Smooth muscle cell (in vitro differentiated cells): Measurements from ENCODE around the gene PCDH11Y. TPM values are rescaled to one million over a fixed set of nuclear protein-coding genes. Genes with fewer than 3 reads are reported as not detected.
"Not testable (repeated sequence)": the region's sequence is repeated elsewhere in the genome, so short reads cannot be mapped to it uniquely, and the experiment has no call there.

Experiments
- DNase-seq: peaks from one replicate; lab custom pipeline; 2025; ENCODE audit not compliant: unreplicated experiment; lab: John Stamatoyannopoulos, UW
- H2AFZ ChIP-seq: fragments of 200-600 bp; sonication (generic); 2 replicates; pipeline ENCODE4 v1.6.0; 2016; ENCODE audit warnings: antibody characterized with exemption, low read depth, mild to moderate bottlenecking
- H3F3A ChIP-seq: fragments of 200-600 bp; sonication (generic); 2 replicates; pipeline ENCODE4 v1.6.0; 2017; ENCODE audit warnings: antibody characterized with exemption, low read depth
- H3K27ac ChIP-seq: fragments of 200-600 bp; sonication (generic); 2 replicates; pipeline ENCODE4 v1.5.1; 2016; ENCODE audit warnings: low read depth, mild to moderate bottlenecking
- H3K27me3 ChIP-seq: fragments of 200-600 bp; sonication (generic); 2 replicates; pipeline ENCODE4 v1.6.1; 2016; ENCODE audit warnings: low read depth, mild to moderate bottlenecking
- H3K36me3 ChIP-seq: fragments of 200-600 bp; sonication (generic); 2 replicates; pipeline ENCODE4 v1.5.1; 2016; ENCODE audit warnings: low read depth
- H3K4me1 ChIP-seq: fragments of 200-600 bp; sonication (generic); 2 replicates; pipeline ENCODE4 v1.5.1; 2016; ENCODE audit warnings: low read depth
- H3K4me2 ChIP-seq: fragments of 200-600 bp; sonication (generic); 2 replicates; pipeline ENCODE4 v1.6.0; 2016; ENCODE audit warnings: mild to moderate bottlenecking
- H3K4me3 ChIP-seq: fragments of 200-600 bp; sonication (generic); 2 replicates; pipeline ENCODE4 v1.5.1; 2016; ENCODE audit warnings: mild to moderate bottlenecking
- H3K79me2 ChIP-seq: fragments of 200-600 bp; sonication (generic); 2 replicates; pipeline ENCODE4 v1.6.0; 2016; ENCODE audit warnings: low read depth, mild to moderate bottlenecking
- H3K9ac ChIP-seq: fragments of 200-600 bp; sonication (generic); 2 replicates; pipeline ENCODE4 v1.6.0; 2016; ENCODE audit warnings: low read depth
- H3K9me3 ChIP-seq: fragments of 200-600 bp; sonication (generic); replicated peaks from 2 replicates; pipeline ENCODE4 v1.5.1; 2016; ENCODE audit warnings: low read depth
- H4K20me1 ChIP-seq: fragments of 200-600 bp; sonication (generic); 2 replicates; pipeline ENCODE4 v1.6.0; 2016; ENCODE audit warnings: low read depth
- WGBS: methylation state at CpG from one replicate; pipeline ENCODE4 v1.1.7; 2016; ENCODE audit warnings: low lambda C conversion rate; 5-methylcytosine and 5-hydroxymethylcytosine counted together
- polyA plus RNA-seq: library from polyadenylated mRNA; unstranded; fragments of >200 nt; fragmentation: Nextera tagmentation; extraction: Ambion mirVana; gene quantifications from 2 replicates; pipeline ENCODE4 v1.2.1, GENCODE V29; 2016
- small RNA-seq: library from RNA; depleted of rRNA; stranded (forward); fragments of <200 nt; gene quantifications from one replicate; pipeline ENCODE3, GENCODE V24; 2014
- total RNA-seq: library from RNA; depleted of rRNA; stranded (reverse); fragments of >200 nt; gene quantifications from 2 replicates; pipeline ENCODE4 v1.2.3, GENCODE V29; 2014

The PCDH11Y gene
- total and polyA plus RNA-seq, 2 experiments from 2014 or later: not detected

DNA sequence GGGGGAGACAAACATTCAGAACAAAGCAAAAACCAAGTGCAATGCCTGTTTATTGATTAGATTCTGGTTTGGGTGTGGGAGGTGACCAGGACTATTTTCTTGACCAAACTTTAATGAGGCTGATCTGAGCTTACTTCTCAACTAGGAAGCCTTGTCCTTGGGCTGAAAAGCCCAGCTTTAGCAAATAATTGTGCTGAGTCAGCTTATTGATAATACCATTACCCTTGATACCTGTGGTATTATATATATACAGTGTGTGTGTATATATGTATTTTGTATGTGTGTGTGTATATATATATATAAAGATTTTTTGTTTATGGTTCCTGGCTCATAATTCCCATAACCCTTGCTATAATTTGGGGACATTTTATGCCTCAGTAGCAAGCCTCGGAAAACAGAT is 776.4 kb downstream of the PCDH11Y start:
- H4K20me1 ChIP-seq, H3K27me3 ChIP-seq, H3K9ac ChIP-seq, H3K79me2 ChIP-seq, H3K9me3 ChIP-seq, H3K4me3 ChIP-seq, DNase-seq, H3F3A ChIP-seq, H2AFZ ChIP-seq, H3K27ac ChIP-seq, H3K4me1 ChIP-seq, H3K36me3 ChIP-seq, H3K4me2 ChIP-seq: not testable (repeated sequence)
- WGBS: no CpG with 5 or more reads among the region's 1 CpG

Small RNA genes lying within 50 kb of the gene (small RNA-seq; reads per million reads assigned to genes)
- not detected for gene RNU2-57P
- gene SNX3P1Y: not detected
